Liver (tissue), 9 donors: ENCODE results near the gene ARV1. TPM values are rescaled to one million over a fixed set of nuclear protein-coding genes. Genes with fewer than 3 reads are reported as not detected.

Experiments used
- DNase-seq: peaks from one replicate; pipeline ENCODE4 v3.0.0-alpha.2; 2017; ENCODE audit warnings: low spot score
- H3K27ac ChIP-seq, 2 donors: one replicate each; pipeline ENCODE4 v1.7.0; 2013; ENCODE audit warnings: inconsistent platforms in 2 of 2, low read length in 2 of 2, control low read depth in 1 of 2, low read depth in 1 of 2, mild to moderate bottlenecking in 1 of 2
- H3K27me3 ChIP-seq, 4 donors: one replicate each; pipeline versions ENCODE4 v1.6.1 to v1.7.0; 2013; ENCODE audit warnings: low read length in 3 of 4, inconsistent platforms in 1 of 4, mild to moderate bottlenecking in 1 of 4, moderate library complexity in 1 of 4; ENCODE audit not compliant: control insufficient read depth in 4 of 4, insufficient read depth in 4 of 4
- H3K36me3 ChIP-seq, 4 donors: one replicate each; pipeline versions ENCODE4 v1.6.1 to v1.7.0; 2013; ENCODE audit warnings: low read length in 3 of 4, mild to moderate bottlenecking in 3 of 4, low read depth in 1 of 4, moderate library complexity in 1 of 4; ENCODE audit not compliant: control insufficient read depth in 4 of 4, insufficient read depth in 3 of 4
- H3K4me1 ChIP-seq, 4 donors: one replicate each; pipeline versions ENCODE4 v1.6.1 to v1.7.0; 2013; ENCODE audit warnings: low read length in 3 of 4, mild to moderate bottlenecking in 3 of 4, moderate library complexity in 1 of 4; ENCODE audit not compliant: control insufficient read depth in 4 of 4, insufficient read depth in 4 of 4
- H3K4me3 ChIP-seq, 3 donors: one replicate each; pipeline versions ENCODE4 v1.6.1 to v1.7.0; 2013; ENCODE audit warnings: low read length in 3 of 3, control low read depth in 1 of 3, low read depth in 1 of 3, mild to moderate bottlenecking in 1 of 3
- H3K9ac ChIP-seq, 2 donors: one replicate each; pipeline ENCODE4 v1.7.0; 2013; ENCODE audit warnings: low read length in 2 of 2, mild to moderate bottlenecking in 2 of 2, moderate library complexity in 2 of 2, control low read depth in 1 of 2, low read depth in 1 of 2
- H3K9me3 ChIP-seq, 4 donors: one replicate each; pipeline versions ENCODE4 v1.6.1 to v1.7.0; 2013; ENCODE audit warnings: low read length in 3 of 4; ENCODE audit not compliant: control insufficient read depth in 4 of 4
- CTCF ChIP-seq: fragments of 150-350 bp; IDR thresholded peaks from 2 replicates; pipeline ENCODE4 v1.5.1; 2017; ENCODE audit warnings: improper control_type of control experiment, low read depth, low read length; ENCODE audit not compliant: missing input control
- EGR1 ChIP-seq, 2 donors: IDR thresholded peaks; 2 replicates each; pipeline ENCODE4 v1.6.1; 2016 to 2018; ENCODE audit warnings: antibody characterized with exemption in 2 of 2, low read depth in 2 of 2
- FOXA2 ChIP-seq: IDR thresholded peaks from 2 replicates; pipeline ENCODE4 v1.6.1; 2016; ENCODE audit warnings: antibody characterized with exemption
- GABPA ChIP-seq, 2 donors: IDR thresholded peaks in 1 of 2; conservative IDR thresholded peaks in 1 of 2; 2 replicates each; pipeline ENCODE4 v1.6.1; 2016; ENCODE audit warnings: antibody characterized with exemption in 2 of 2, mild to moderate bottlenecking in 1 of 2, moderate library complexity in 1 of 2
- HNF4A ChIP-seq, 2 donors: conservative IDR thresholded peaks; 2 replicates each; pipeline ENCODE4 v1.6.1; 2016; ENCODE audit warnings: antibody characterized with exemption in 2 of 2, mild to moderate bottlenecking in 2 of 2
- RAD21 ChIP-seq, 2 donors: IDR thresholded peaks; 2 replicates each; pipeline ENCODE4 v1.6.1; 2016; ENCODE audit warnings: antibody characterized with exemption in 2 of 2, mild to moderate bottlenecking in 2 of 2
- SP1 ChIP-seq: IDR thresholded peaks from 2 replicates; pipeline ENCODE4 v1.6.1; 2018; ENCODE audit warnings: antibody characterized with exemption, mild to moderate bottlenecking
- WGBS: extraction: QIAGEN DNeasy Blood & Tissue Kit; methylation state at CpG from one replicate; pipeline ENCODE4 v1.1.7; 2013; 5-methylcytosine and 5-hydroxymethylcytosine counted together
- polyA plus RNA-seq, 2 donors: library from polyadenylated mRNA; stranded (reverse) in 1 of 2; unstranded in 1 of 2; fragments of 200-250 nt in 1 of 2; fragments of >200 nt in 1 of 2; fragmentation: Nextera tagmentation in 1 of 2; extraction: Ambion mirVana in 1 of 2; gene quantifications; one replicate each; pipeline versions ENCODE4 v1.2.1 to v1.2.3, GENCODE V29; 2013 to 2015
- total RNA-seq, 2 donors: library from RNA; depleted of rRNA; stranded (reverse); fragments of >200 nt; gene quantifications; one replicate each; pipeline ENCODE4 v1.2.3, GENCODE V29; 2014
- TF ChIP-seq, protein P1 (sequence below): IDR thresholded peaks from 2 replicates; pipeline ENCODE4 v1.6.1; 2016; ENCODE audit warnings: antibody characterized with exemption
- TF ChIP-seq, protein P2 (sequence below): IDR thresholded peaks from 2 replicates; pipeline ENCODE4 v1.6.1; 2016; ENCODE audit warnings: antibody characterized with exemption
- TF ChIP-seq, protein P3 (sequence below): IDR thresholded peaks from 2 replicates; pipeline ENCODE4 v1.6.1; 2016; ENCODE audit warnings: antibody characterized with exemption
- TF ChIP-seq, protein P4 (sequence below): IDR thresholded peaks from 2 replicates; pipeline ENCODE4 v1.6.1; 2016; ENCODE audit warnings: antibody characterized with exemption, mild to moderate bottlenecking
- donor health status: healthy.
- donor health status: healthy.
- donor health status: healthy.
- donor health status: healthy.
- donor health status: healthy.

The ARV1 gene
- total and polyA plus RNA-seq, 4 donors, result 11.4 to 18.9 (median 14.6) TPM

GRCh38 chr1:231027136-231027925 is 48.4 kb downstream of the ARV1 start:
- Histone ChIP-seq H3K36me3 (no peaks in the 10 kb centered on the region), H3K27ac (no peak overlapping the region), H3K4me3 (no peak overlapping the region), H3K27me3 (no peaks in the 10 kb centered on the region), H3K4me1 (no peaks in the 10 kb centered on the region), H3K9ac (no peak overlapping the region), H3K9me3 (no peaks in the 10 kb centered on the region)
- TF ChIP-seq HNF4A (conservative IDR thresholded peaks at IDR 0.05), result no peak
- TF ChIP-seq, protein P1, sequence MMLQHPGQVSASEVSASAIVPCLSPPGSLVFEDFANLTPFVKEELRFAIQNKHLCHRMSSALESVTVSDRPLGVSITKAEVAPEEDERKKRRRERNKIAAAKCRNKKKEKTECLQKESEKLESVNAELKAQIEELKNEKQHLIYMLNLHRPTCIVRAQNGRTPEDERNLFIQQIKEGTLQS, result no peak
- no peak for TF ChIP-seq RAD21 (IDR thresholded peaks at IDR 0.05)
- TF ChIP-seq FOXA2, result no peak
- TF ChIP-seq CTCF, result no peak
- TF ChIP-seq, protein P2, sequence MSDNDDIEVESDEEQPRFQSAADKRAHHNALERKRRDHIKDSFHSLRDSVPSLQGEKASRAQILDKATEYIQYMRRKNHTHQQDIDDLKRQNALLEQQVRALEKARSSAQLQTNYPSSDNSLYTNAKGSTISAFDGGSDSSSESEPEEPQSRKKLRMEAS, result no peak
- TF ChIP-seq SP1, result no peak
- TF ChIP-seq, protein P3, sequence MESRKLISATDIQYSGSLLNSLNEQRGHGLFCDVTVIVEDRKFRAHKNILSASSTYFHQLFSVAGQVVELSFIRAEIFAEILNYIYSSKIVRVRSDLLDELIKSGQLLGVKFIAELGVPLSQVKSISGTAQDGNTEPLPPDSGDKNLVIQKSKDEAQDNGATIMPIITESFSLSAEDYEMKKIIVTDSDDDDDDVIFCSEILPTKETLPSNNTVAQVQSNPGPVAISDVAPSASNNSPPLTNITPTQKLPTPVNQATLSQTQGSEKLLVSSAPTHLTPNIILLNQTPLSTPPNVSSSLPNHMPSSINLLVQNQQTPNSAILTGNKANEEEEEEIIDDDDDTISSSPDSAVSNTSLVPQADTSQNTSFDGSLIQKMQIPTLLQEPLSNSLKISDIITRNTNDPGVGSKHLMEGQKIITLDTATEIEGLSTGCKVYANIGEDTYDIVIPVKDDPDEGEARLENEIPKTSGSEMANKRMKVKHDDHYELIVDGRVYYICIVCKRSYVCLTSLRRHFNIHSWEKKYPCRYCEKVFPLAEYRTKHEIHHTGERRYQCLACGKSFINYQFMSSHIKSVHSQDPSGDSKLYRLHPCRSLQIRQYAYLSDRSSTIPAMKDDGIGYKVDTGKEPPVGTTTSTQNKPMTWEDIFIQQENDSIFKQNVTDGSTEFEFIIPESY, result no peak
- peak; percentile 20 for DNase-seq
- WGBS, result 91% methylated on average over 23 of the region's 23 CpGs

DNA sequence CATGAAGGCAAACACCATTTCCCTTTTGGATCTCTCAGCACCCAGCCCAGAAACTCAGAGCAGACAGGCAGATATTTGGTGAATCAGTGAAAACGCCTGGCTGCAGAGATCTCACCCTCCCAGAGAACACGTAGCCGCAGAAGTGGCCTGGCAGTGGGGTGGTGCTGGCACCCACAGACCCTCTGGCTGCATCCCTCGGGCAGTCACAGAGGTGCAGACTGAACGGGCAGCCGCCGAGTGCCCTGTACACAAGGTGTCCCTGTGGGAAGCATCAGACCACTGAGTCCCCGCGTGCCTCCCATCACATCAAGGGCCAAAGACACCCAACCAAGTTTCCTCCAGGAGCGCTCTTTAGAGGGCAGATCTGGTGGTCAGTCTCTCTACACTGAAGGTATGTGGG is 49.1 kb downstream of the ARV1 start:
- no peaks in the 10 kb centered on the region for H3K36me3 ChIP-seq
- no peak overlapping the region for H3K27ac ChIP-seq
- TF ChIP-seq, protein P4, sequence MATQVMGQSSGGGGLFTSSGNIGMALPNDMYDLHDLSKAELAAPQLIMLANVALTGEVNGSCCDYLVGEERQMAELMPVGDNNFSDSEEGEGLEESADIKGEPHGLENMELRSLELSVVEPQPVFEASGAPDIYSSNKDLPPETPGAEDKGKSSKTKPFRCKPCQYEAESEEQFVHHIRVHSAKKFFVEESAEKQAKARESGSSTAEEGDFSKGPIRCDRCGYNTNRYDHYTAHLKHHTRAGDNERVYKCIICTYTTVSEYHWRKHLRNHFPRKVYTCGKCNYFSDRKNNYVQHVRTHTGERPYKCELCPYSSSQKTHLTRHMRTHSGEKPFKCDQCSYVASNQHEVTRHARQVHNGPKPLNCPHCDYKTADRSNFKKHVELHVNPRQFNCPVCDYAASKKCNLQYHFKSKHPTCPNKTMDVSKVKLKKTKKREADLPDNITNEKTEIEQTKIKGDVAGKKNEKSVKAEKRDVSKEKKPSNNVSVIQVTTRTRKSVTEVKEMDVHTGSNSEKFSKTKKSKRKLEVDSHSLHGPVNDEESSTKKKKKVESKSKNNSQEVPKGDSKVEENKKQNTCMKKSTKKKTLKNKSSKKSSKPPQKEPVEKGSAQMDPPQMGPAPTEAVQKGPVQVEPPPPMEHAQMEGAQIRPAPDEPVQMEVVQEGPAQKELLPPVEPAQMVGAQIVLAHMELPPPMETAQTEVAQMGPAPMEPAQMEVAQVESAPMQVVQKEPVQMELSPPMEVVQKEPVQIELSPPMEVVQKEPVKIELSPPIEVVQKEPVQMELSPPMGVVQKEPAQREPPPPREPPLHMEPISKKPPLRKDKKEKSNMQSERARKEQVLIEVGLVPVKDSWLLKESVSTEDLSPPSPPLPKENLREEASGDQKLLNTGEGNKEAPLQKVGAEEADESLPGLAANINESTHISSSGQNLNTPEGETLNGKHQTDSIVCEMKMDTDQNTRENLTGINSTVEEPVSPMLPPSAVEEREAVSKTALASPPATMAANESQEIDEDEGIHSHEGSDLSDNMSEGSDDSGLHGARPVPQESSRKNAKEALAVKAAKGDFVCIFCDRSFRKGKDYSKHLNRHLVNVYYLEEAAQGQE, result no peak
- TF ChIP-seq EGR1 (IDR thresholded peaks at IDR 0.05; ENCODE audit: low read depth in 2 of 2), result no peak
- TF ChIP-seq GABPA (IDR thresholded peaks at IDR 0.05 in 1 of 2, conservative IDR thresholded peaks at IDR 0.05 in 1 of 2), result no peak
- TF ChIP-seq, protein P3, result no peak
- no peaks in the 10 kb centered on the region for H3K9me3 ChIP-seq
- no peaks in the 10 kb centered on the region for H3K4me1 ChIP-seq
- peak; percentile 20 for DNase-seq
- H3K4me3 ChIP-seq, result no peak overlapping the region
- 97% methylated on average over 10 of the region's 10 CpGs for WGBS
- no peak overlapping the region for H3K9ac ChIP-seq
- no peaks in the 10 kb centered on the region for H3K27me3 ChIP-seq
